ENCODE results near the gene LYSMD1. TPM values are rescaled to one million over a fixed set of nuclear protein-coding genes. Genes with fewer than 3 reads are reported as not detected.

Gene LYSMD1
- total RNA-seq, 1 donor from 2014 or later, result 13.0 TPM

DNA sequence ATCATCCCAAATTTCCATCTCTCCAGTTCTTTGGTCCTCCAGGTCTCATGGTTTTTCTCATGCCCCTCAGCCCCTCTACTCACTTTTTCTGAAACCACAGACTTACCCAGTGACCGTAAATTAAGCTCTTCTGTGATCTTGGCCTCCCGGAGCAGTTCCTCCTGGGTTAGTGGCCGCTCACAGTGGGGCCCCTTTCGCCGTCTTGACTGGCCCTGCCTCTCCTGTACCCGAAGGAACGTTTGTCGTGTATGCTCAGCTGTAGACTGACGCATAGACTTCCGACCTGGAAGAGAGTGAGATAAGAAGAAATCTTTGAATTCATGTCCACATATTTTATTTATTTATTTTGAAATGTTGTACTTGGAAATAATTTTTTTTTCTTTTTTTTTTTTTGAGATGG, 18.5 kb upstream of the LYSMD1 start:
- ATAC-seq, result no peak
- intact Hi-C loops (cut with micrococcal nuclease), result no loop called here
- DNase-seq, result no peak

DNA sequence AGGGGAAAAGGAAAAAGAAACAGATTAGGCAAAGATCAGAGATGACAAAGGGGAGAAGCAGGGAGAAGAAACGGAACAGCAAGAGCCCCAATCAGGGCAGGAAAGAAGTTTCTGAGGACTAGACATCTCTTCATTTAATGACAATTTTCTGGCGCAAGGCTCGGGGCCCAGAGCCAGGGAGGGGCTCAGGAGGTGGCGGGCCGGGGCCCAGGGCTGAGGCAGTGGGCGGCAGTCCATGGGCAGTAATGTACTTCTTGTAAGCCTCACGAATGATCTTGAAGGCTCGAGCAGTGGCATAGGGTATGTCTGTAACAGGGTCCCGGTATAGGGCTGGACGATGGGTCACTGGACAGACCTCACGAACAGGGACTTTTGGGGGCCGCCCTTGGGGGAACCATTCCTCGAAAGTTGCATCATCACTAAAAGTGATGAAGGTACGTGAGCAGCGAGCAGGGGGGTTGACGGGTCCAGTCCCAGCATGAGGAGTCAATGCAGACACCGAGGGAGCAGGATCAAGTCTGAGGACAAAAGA, 10.9 kb upstream of the LYSMD1 start:
- DNase-seq (no peak), ATAC-seq (no peak)
- intact Hi-C loops (cut with micrococcal nuclease), result no loop called here

DNA sequence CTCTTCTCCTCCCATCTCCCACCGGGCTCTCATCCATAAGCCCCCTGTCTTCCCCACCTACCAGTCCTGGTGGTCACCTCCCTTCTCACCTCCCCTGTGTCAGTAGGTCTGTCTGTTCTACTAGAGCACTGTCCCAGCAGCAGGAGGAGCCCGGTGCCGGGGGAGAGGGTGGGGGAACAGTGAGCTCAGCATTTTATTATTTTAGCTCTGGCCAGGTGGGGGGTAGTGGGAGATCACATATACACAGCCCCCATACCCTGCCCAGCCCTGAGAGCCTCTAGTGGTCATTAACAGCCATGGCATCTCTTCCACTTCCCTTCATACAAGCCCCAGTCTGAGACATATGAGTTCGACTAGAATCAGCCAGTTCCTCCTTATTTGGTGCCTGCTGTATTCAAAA, 10.2 kb upstream of the LYSMD1 start, which contains the start of gene TMOD4:
Gene TMOD4 (minus strand): TSS at position 119 of the 400 bp plus-strand sequence. CDS start 1,106 bp downstream, outside the sequence.
- peak; percentile 58 for ATAC-seq
- intact Hi-C loops (cut with micrococcal nuclease), result no loop called here
- no peak for DNase-seq

DNA sequence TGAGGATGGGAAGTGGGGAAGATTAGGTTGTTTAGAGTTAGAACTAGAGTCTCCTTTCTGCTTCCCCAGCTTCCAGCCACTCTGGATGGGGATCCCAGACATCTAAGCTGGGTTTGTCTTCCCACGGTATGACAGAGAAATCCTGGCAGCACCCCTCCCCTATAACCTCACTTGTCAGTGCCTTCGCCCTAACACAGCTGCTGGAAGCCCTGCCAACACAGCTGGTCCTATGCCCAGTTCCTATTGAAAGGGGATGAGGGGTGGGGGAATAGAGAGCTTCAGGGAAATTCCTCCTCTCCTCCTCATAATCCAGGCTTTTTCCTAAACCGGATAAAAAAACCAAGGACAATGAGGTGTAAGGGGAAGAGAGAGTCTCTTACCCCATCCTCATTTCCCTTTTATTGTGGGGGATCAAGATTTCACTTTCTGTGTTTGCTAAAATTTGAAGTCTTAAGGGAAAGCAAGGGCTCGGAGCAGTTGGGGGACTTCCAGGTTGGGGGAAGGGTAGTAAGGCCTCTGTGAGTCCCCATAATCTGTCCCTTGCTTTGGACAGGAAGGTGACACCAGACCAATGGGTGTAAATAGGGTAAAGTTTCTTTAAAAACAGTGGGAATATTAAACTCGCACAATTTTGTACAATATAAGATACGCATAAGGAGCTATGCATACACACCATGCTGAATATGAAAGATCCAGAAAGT, 9.5 kb upstream of the LYSMD1 start:
- peak; percentile 66 for ATAC-seq
- intact Hi-C loops (cut with micrococcal nuclease), result no loop called here
- DNase-seq, result peak; percentile 58

DNA sequence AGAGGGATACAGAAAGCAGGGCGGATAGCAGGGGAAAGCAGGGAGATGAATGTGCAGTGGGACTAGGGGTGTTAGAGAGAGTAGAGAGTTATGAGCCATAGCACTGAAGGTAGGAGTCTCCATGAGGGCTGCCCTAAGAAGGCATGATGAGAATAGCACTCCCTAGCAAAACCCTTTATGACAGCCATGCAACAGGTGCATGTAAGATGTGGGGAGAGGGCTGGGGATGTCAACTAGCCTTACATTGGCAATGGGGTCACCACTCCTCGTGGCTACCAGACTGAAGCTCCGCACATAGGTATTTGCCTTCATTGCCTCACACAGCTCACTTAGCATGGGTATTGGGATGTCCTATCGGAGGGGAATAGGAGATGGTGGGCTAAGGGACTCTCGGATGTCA, 5.5 kb upstream of the LYSMD1 start:
- no peak for ATAC-seq
- no peak for DNase-seq
- intact Hi-C loops (cut with micrococcal nuclease), result no loop called here

DNA sequence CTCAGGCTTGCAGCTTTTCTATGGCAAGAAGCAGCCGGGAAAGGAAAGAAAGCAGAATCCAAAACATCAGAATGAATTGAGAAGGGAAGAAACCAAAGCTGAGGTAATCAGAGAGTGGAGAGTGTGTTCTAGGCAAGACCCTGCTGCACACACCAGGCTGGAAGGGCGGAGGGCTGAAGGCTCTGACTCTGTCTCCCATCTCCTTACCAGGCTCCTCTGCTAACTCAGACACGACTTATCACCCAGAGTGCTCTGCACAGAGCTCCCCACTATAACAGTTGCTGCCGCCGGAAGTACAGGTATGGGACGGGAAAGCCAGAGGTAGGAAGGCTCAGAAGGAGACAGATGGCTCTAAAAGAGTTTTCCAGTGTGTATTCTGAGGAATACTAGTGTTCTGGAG, 1.4 kb upstream of the LYSMD1 start:
- ATAC-seq (no peak), DNase-seq (no peak)
- intact Hi-C loops (cut with micrococcal nuclease), result no loop called here

DNA sequence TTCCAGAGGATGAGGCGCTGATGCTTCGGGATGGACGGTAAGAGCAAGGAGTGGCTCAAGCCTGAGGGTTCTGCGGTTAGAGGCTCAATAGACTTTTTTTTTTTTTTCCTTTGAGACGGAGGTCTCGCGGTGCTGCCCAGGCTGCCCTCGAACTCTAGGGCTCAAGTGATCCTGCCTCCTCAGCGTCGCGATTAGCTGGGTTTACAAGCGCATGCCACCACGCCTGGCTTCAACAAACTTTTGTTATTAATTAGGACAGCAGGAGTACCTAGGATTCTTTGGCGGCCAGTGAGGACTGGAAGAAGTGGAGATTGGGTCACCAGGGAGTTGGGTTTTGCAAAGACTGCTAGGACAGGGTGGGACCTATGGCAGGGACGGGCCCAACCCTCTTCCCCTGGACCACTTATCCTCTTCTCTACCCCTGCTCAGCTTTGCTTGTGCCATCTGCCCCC, 829 bp upstream of the LYSMD1 start:
- DNase-seq (no peak), ATAC-seq (no peak)
- intact Hi-C loops (cut with micrococcal nuclease), result no loop called here

DNA sequence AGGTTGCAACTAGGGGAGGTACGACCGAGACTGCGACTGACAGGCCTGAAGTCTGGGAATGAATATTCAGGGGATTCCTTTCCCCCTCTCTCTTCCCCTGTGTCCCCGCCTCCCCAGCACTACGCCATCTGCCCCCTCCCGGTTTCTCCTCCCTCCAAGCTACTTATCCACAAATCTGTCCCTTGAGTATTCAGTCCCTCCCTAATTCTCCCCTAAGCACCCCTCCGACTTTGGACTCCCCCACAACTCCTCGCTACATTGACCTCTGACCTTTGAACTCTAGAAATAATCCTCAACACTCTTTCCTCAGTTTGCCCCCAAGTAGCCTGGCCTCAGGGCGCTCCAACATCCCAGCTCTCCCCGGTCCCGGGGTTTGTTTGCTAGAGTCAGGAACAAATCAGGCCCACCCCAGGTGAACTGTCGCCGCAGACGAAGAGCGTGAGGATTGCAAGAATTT, 393 bp downstream of the LYSMD1 start:
- DNase-seq, result peak; percentile 69
- peak; percentile 72 for ATAC-seq
- intact Hi-C loops (cut with micrococcal nuclease), result no loop called here

DNA sequence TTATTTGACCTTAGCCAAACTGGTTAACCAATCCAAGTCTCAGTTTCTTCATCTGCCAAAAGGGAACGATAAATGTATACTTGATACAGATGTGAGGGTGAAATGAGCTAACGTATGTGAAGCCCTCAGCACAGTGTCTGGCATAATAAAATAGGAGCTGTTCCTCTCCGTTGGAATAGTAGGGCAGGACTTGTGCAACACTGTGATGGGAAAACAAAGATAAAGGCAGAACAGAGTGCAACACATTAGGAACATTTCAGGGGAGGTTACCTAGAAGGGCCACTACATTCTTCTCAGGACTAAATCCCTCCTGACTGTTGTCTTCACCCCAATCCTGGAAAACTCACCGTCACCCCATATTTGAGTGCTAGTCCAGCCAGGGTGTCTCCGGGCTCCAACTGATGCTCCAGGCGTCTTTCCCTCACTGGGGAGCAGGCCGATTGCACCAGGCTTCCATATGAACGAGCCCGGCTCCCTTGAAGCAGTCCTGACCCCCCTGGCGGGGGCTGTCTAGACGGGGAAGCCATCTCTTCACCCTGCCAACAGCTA, 896 bp downstream of the LYSMD1 start:
- DNase-seq (no peak), ATAC-seq (peak; percentile 26)
- intact Hi-C loops (cut with micrococcal nuclease), result no loop called here

DNA sequence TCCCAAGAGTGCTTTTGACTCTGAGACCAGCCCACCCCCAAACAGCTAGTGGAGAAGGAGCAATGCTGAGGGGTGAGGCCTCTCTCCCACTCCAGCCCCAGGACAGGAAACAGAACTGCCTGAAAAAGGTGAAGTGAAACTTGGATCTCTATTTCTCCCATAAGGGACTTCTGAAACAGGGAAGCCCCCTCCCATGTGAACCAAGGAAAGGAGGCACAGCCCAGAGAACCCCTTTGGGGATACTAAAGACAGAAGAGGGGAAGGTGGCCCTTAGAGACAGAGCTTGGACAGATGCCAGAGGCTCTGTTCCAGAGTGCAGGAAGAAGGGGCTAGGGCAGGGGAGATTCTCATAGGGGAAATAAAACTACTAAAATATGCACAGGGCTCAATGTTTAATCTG, 6.3 kb downstream of the LYSMD1 start:
- ATAC-seq, result no peak
- intact Hi-C loops (cut with micrococcal nuclease), result loop anchor here (5.0 kb wide), 1 partner anchor 62 kb away; no protein-coding TSS in a partner anchor

DNA sequence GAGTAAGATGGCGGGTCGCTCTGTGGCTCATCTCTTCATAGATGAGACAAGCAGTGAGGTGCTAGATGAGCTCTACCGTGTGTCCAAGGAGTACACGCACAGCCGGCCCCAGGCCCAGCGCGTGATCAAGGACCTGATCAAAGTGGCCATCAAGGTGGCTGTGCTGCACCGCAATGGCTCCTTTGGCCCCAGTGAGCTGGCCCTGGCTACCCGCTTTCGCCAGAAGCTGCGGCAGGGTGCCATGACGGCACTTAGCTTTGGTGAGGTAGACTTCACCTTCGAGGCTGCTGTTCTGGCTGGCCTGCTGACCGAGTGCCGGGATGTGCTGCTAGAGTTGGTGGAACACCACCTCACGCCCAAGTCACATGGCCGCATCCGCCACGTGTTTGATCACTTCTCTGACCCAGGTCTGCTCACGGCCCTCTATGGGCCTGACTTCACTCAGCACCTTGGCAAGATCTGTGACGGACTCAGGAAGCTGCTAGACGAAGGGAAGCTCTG, 6.9 kb downstream of the LYSMD1 start:
- intact Hi-C loops (cut with micrococcal nuclease), result loop anchor here (5.0 kb wide), 1 partner anchor 62 kb away; no protein-coding TSS in a partner anchor
- ATAC-seq (peak; percentile 15), DNase-seq (no peak)

More for the DNA sequence above, 6.3 kb downstream of the LYSMD1 start:
- no peak for DNase-seq

DNA sequence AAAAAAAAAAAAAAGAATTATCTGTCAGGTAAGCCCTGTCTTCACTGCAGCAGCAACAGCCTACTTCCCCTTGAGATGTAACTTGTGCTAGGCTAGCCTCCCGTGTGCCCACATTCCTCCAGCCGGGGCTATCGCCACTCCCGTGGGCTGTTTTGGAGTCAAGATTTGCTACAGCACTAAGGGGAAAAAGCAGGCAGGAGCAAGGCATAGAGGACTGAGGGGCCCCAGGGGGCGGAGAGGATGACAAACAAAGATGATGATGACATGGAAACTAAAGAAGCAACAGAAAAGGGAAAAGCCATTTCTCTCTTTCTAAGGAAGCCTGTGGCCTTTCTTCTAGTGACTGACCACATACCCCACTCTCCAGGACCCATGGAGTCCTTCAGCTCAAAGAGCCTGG, 7.4 kb downstream of the LYSMD1 start:
- no peak for ATAC-seq
- intact Hi-C loops (cut with micrococcal nuclease), result loop anchor here (5.0 kb wide), 1 partner anchor 61 kb away; no protein-coding TSS in a partner anchor
- DNase-seq, result no peak

DNA sequence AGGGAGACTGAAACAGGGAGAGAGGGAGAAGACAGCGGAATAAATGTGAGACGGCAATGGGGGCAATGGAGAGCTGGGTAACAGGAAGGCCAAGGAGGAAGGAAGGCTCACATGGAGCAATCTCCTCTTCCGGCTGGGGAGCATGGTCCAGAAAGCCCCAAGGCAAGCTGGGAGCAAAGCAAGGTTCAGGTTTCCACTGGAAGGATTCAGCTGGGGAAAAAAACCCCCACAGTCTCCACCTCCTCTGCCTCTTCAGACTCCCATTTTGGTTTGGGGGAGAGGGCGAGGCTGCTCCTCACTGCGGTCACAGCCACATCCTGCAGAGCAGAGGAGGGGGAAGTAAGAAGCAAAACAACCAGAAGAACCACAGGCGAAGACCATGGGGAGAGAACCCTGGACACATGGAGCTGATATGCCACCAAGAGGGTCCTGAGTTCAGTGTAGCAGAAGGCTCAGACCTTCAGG, 8.6 kb downstream of the LYSMD1 start:
- ATAC-seq, result peak; percentile 41
- intact Hi-C loops (cut with micrococcal nuclease), result loop anchor here (5.0 kb wide), 1 partner anchor 60 kb away; no protein-coding TSS in a partner anchor
- DNase-seq, result no peak

DNA sequence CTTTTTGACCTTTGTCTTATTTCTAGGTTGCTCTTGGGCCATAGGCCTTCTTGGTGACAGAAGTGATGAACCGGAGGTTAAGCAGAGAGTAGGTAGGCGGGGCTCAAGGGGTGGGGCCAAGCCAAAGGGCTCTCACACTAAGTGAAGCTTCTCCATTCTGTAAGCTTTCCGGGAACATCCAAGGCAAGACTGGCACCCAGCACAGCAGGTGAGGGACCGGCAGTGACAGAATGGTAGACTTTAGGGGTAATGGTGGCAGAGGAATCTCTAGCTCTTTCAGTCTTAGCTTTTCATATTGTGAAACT, 9.2 kb downstream of the LYSMD1 start, which contains the start of gene TNFAIP8L2:
Gene TNFAIP8L2 (plus strand): TSS at position 135 of the 305 bp plus-strand sequence. CDS start 2,049 bp downstream, outside the sequence.
- ATAC-seq (peak; percentile 65), DNase-seq (peak; percentile 73)
- intact Hi-C loops (cut with micrococcal nuclease), result loop anchor here (5.0 kb wide), 1 partner anchor 59 kb away; no protein-coding TSS in a partner anchor

DNA sequence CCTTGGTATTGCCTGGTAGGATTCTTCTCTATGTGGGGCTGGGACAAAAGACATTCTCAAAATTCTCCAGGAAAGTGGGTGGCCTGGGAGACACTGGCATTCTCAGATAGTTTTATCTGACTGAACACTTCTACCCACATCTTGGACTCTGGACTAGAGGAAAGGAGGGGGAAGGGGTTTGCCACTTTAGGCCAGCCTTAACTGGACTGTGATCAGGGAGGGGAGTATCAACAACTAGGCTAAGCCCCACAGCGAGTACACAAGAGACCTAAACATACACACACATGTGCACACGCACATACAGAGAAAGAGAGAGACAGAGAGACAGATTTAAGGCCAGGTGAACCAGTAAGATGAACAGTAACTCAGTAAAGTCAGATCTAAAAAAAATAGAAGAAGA, 18.0 kb downstream of the LYSMD1 start:
- DNase-seq, result no peak
- no peak for ATAC-seq
- intact Hi-C loops (cut with micrococcal nuclease), result no loop called here

DNA sequence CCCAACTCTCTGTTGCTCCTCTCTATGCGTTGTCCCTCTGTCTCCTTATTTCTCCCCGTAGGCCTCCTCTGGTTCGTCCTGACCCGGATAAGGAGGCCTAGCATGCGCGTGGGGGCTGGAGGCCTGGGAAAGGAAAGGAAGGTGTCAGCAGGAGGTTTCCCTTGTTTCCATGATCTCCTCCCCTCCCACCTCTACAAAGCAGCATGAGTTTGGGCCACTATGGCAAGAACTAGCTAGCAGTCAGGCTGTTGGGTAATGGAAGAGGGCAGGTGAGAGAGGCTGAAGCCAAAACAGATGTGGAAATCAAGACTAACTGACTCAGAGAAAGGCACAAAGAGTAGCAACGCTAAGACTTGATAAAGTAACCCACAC, 18.6 kb downstream of the LYSMD1 start:
- DNase-seq, result no peak
- intact Hi-C loops (cut with micrococcal nuclease), result no loop called here

DNA sequence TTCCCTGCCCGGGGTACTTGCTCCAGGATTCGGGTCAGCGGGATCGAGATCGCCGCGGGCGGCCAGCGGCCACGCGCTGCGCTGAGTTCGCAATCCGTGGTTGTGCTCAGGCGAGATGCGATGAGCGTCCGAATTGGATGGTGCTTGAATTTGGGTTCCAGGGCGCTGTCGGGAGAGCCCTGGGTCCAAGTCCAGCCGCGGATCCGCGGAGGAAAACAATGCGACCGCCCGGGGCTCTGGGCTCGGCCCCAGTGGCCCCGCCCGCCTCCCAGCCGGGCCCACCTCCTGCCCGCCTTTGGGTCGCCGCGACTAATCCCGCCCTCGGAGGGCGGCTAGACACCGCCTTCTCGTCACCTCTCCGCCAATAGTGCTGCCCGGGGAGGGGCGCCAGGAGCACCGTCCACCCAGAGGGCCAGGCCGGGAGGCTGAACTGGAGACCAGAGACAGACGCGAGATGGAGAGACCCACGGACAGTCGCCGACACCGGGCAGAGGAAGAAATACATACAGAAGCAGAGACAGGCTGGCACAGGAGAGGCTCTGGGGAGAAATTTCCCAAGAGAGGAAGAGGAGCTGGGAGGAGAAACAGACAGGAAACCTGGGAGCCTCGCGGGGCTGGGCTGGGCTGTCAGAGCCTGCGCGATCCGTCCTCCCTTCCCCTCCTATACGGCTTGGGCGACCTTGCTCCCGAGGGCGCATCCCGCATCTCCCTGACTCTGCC, 19.1 kb downstream of the LYSMD1 start, which contains the start of gene SEMA6C:
Gene SEMA6C (minus strand): TSS at position 220 of the 720 bp plus-strand sequence. CDS start 4,010 bp downstream, outside the sequence.
- peak; percentile 91 for ATAC-seq
- intact Hi-C loops (cut with micrococcal nuclease), result no loop called here
- peak; percentile 98 for DNase-seq

More for the DNA sequence above, 18.6 kb downstream of the LYSMD1 start:
- ATAC-seq, result no peak

DNA sequence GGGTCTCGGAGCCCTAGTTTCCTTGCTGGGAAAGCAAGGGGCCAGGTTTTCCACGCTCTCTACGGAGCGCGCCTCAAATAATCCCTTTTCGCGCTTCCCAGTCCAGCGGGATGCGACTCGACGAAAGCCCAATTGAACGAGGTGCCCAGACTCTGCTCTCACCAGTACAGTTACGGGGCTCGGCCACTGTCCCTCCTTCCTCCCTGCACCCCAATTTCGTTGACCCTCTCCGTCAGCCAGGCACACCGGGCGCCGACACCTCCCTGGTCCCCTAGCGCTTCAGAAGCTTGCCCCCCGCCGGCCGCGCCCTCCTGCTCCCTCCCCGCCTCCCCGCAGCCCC, 19.7 kb downstream of the LYSMD1 start:
- intact Hi-C loops (cut with micrococcal nuclease), result no loop called here
- ATAC-seq, result peak; percentile 8
- no peak for DNase-seq

DNA sequence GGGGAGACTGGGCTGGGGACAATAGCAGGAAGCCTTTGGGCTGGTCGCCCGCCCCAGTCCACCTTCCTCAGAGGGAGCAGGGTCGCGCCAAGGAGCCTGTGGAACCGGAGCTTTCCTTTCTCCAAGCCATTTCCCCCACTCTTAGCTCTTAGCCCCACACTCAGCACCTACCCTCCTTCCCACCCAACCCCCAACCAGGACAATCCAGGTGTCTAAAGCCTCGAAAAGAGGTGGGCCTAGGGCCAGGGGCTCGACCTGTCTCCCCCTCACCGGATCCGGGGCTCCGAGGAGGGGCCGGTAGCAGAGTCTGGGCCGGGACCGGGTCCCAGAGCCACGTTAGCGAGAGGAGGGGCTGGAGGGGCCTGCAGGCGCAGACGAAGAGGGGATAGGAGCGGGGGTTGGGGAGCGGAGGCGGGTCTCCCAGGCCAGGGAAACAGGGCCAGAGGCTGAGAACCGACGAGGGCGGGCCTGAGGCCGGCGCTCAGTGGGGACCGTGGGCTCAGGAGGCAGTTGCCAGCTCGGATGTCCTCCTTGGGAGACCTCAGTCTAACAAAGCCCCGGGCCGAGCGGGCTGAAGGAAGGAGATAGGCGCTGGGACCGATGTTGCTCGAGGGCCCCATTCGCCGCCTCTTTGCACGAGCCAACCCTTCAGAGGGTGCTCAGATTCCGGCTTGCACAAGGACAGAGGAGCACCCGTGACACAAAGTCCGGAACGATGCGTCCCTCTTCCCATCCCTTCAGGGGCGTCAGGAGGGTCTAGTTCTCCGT, 20.2 kb downstream of the LYSMD1 start:
- intact Hi-C loops (cut with micrococcal nuclease), result no loop called here
- ATAC-seq, result peak; percentile 5
- peak; percentile 56 for DNase-seq
